GM21619 (cell line): Measurements from ENCODE around the gene SLX4IP.
A peak's percentile ranks its signal among the peaks of the same experiment; 100 is the strongest.

Source experiments
- ATAC-seq: cut with Tn5 transposase; IDR thresholded peaks from one replicate; pipeline ENCODE4 v1.9.1; 2021; ENCODE audit not compliant: unreplicated experiment

SLX4IP gene

GRCh38 chr20:10644458-10645204 lies 209.5 kb downstream of the SLX4IP start:
- ATAC-seq, result peak; percentile 71

GRCh38 chr20:10645205-10645570 lies 210.1 kb downstream of the SLX4IP start:
- ATAC-seq, result no peak

GRCh38 chr20:10646006-10646405 lies 210.9 kb downstream of the SLX4IP start:
- ATAC-seq, result no peak

DNA sequence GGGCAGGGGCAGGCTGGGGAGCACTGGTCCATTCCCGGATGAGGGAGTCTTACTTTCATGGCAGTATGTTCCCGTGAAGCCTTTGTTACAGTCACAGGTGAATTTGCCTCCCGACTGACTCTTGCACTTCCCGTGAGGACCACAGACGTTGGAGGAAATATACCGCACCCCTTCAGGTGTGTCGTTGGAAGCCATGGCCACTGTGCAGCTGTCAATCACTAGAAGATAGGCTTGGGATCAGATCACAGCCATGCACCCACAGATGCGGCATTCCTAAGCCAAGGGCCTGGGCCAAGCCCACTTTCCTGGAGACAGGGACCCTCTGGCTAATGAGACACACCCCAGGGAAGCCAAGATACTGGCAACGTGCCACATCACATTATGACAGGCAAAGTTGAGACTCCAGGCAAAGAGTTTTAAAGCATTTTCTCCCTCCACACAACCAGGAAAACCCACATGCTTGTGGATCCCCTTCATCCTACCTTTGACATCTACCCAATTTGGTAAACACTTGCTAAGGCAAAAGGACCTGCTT lies 211.8 kb downstream of the SLX4IP start:
- no peak for ATAC-seq

DNA sequence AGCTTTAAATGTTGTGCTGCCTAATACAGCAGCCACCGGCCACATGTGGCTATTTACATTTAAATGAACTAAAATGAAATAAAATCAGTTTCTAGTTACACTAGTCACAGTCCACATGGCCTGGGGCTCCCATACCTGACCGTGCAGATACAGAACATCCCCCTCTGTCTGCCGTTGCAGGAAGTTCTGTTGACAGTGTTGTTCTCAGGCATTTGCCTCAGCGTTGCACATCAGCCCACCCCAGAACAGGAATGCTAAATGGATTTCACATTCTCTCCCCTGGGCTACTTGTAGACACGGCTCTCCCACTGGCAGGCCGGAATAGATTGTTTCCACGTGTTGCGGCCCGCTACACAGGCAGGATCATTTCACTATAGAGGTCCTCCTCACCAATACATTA lies 212.4 kb downstream of the SLX4IP start:
- no peak for ATAC-seq

DNA sequence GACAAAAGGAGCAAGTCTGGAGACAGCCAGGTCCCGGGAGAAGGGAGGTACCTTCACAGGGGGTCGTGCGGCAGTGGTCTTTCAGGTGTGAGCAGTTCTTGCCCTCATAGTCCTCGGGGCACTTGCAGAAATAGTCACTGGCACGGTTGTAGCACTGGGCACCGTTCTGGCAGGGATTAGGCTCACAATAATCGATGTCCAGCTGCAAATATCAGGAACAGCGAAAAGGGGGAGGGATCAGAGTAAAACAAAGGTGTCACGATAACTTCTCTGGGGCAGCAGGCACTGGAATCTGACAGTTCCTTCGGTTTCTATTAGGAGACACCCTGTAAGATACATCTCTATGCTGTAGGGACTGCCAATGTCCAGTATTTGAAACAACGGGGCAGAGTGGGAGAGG lies 212.8 kb downstream of the SLX4IP start:
- no peak for ATAC-seq

DNA sequence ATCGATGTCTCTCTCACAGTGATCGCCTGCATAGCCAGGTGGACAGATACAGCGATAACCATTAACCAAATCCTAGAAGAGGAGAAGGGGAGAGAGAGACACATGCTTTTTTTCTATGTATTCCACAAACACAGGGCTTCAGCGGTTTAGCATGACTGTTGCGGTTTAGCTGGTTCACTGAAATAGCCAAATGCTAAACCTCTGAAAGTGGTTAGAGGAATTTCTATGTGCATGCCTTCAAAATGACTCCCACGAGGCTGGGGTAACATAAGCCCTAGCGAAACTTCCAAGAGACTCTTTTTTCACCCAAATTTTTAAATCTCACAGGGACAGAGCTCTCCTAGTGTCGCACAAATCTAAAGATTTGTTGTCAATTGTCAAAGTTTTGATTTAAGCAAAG lies 213.5 kb downstream of the SLX4IP start:
- no peak for ATAC-seq

DNA sequence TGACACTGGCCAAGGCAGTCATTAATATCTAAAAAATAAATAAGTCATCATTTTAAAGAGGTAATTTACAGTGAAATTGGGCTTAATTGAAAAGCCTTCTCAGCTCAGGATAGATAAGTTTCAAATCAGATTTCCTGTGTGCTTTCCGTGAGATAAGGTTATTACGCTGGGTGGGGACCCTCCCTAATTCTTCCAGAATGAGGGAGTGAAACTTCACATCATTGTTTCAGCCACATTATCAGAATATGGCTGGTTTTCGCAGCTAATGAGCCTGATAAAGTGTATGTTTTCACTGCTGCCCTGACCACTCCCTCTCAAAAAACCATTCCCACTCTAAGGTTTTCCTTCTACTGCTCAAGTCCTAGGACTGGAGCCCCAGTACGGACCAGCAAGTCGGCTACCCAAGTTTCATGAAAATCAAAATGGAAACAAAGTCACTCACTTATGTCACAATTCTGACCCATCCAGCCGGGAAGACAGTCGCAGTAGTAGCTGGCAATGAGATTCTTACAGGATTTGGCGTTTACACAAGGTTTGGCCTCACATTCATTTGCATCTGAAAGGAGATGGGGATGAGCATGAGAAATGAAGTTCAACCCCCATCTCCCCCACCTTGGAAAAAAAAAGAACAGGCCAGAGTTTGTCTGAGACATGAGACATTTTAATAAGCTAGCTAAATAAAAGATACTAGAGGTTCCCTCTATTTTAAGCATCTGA lies 214.1 kb downstream of the SLX4IP start:
- no peak for ATAC-seq

GRCh38 chr20:10649797-10650160 lies 214.7 kb downstream of the SLX4IP start:
- ATAC-seq, result no peak

DNA sequence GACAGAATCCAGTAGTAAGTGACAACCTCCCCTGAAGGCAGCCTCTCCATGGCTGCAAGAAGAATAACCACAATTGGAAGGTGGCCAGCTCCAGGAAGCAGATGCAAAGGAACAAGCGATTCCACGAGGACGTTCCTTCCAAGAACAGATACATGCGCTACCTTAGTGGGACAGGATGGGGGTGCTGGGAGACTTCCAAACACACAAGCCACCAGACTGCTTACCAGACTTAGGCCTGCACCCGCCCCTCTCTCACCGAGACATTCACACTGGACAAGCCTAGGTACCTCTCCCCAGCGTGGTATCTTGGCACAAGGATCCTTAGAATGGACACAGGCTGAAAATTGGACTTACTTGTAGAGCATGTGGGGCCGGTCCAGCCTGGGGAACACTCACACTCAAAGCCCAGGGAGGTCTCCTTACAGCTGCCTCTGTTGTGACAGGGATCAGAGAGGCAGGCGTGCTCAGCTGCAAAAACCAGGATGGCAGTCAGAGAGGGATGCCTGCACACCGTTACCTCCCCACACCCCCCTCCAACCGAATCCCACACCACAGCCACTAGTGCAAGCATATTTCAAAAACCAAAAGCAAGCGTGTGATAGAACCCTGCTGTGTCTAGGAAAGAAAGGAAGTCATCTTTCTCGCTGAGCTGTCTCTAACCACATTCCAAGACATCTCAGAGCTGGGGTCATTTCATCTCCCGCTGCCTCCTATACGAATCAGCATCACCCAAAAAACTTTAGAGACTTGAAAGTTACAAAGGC lies 216.3 kb downstream of the SLX4IP start:
- ATAC-seq, result no peak

DNA sequence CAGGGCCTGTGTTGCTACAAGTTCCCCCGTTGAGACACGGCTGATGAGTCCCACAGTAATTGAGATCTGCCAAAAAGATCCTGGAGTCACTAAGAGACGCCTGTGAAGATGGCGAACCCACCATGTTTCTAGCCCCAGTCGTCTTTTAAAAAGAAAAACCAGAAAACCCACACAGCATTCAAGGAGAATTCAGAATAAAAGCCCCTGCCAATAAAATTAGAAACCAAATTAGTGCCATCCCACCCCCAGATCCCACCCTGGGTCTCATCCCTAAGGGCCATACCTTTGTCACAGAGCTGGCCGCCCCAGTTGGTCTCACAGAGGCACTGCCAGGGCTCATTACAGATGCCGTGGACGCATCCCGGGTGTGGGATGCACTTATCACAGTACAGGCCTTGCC lies 217.1 kb downstream of the SLX4IP start:
- ATAC-seq, result no peak

DNA sequence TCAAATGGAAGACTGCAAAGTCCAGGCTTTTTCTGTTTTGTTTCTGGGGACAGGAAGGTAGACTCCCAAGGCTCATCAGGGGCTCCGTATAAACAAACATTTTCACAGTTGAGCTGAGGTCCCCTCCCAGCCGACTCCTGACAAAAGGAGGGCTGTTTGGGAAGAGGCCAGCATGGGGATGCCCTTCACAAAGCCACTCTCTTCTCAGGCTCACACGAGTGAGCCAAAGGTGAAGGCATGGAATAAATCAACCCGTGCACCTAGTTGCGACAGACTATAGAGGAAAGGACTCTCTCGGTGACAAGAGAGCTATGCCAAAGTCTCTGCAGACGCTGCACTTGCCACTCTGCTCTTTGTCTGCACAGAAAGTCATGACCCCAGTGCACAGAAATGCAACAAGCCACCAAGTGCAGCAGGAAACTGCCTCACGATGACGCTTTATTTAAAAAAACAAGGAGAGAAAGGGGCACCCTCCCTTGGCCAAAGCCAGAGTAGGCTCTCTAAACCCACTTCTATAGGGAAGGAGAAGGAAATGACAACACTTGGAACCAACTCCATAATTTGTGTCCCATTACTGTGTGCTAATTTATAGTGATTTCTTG lies 217.7 kb downstream of the SLX4IP start:
- no peak for ATAC-seq

DNA sequence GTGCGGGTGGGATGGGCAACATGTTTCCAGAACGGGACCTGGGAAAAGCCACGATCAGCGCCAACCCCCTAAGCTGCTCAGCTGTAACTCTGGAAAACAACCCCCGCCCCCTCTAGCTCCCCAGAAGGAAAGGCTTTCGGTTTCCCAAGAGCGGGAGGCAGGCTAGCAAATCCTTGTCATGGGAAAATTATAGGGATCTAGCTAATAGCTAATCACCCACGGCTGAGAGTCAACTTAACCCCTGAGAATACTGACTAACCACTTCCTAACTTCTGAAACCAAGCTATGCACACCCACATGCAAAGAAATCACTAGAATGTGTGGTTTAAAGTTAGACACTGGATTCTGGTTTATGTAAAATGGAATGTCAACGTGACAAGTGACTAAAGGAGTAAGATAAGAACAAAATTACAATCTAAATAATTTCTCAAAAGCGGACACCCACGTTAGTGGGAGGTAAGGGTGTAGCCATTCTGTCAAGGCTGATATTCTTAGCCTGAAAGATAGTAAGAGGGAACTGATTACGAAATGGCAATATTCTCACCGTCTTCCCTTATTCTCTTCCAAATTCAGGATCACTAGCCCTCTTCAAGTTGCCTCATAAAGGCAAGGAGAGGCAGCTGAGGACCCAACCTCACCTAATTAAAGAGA lies 218.6 kb downstream of the SLX4IP start:
- ATAC-seq, result no peak

- ATAC-seq, result no peak
These were observed 219.1 kb downstream of the SLX4IP start for GRCh38 chr20:10654250-10654610.

GRCh38 chr20:10654630-10655029 lies 219.5 kb downstream of the SLX4IP start:
- ATAC-seq, result peak; percentile 76

- no peak for ATAC-seq
These were observed 220.9 kb downstream of the SLX4IP start for GRCh38 chr20:10655720-10656669.

DNA sequence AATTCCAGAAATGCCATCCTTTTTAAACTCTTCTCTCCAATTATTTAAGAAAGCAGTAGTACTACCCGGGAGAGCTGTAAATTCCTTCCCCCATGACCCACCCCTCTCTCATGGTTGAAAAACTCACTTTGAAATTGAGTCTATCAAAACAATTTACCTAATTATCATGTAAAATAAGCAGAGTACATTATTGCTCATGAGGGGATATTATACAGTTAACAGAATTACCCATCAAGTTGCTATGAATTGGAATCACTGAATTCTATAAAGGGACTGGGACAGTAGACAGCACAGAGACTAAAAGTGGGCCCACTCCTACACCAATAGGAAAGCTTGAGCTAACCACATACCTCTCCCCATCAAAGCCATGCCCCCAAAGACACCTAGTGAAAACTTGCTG lies 222.3 kb downstream of the SLX4IP start:
- ATAC-seq, result no peak

DNA sequence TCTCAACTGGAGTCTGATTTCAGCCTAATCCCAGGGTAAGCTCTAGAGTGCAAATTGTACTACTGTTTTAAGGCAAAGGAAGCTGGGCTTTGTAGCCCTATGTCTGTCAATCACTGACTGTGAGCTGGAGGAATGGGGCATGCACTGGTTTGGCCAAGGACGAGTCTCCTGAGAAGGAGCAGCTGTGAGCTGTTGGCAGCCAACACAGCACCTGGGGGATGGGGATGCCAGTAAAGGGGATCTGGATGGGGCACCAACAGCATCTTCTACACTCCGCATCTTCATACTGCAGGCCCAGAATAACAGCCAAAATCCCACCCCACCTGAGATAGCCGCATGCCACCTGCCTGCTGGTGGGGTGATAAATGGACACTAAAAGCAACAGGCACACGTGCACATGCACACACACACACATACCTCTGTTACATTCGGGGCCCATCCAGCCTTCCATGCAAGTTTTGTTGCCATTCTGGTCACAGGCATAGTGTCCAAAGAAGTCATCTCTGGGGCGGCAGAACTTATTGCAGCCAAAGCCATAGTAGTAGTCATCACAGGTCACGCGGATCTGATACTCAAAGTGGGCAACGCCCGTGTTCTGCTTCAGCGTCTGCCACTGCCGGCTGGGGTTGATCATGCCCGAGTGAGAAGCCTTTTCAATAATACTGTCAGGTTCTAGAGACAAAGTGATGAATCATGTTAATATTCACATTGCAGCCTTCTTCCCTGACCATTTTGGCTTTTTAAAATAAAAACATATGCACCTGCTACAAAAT lies 223.1 kb downstream of the SLX4IP start:
- ATAC-seq, result no peak
